Upper lobe of left lung (tissue), 6 donors: Measurements from ENCODE around the gene CADPS. TPM values are rescaled to one million over a fixed set of nuclear protein-coding genes. Genes with fewer than 3 reads are reported as not detected.

ENCODE experiments used
- ATAC-seq, 2 donors: fragments of 200-7000 bp; cut with Tn5 transposase; one replicate each; pipeline ENCODE4 v1.9.1; 2022; ENCODE audit warnings: mild to moderate bottlenecking in 2 of 2, moderate library complexity in 2 of 2; ENCODE audit not compliant: low FRiP score in 2 of 2
- DNase-seq, 2 donors: peaks; one replicate each; pipeline ENCODE4 v3.0.0-alpha.2; 2019 to 2020
- H3K27ac ChIP-seq, 4 donors: fragments of 200-600 bp; sonication (generic); one replicate each; pipeline ENCODE4 v1.5.1; 2016 to 2019
- H3K27me3 ChIP-seq, 4 donors: fragments of 200-600 bp; sonication (generic); one replicate each; pipeline ENCODE4 v1.5.1; 2017 to 2019
- H3K36me3 ChIP-seq, 4 donors: fragments of 200-600 bp; sonication (generic); one replicate each; pipeline ENCODE4 v1.5.1; 2016 to 2019
- H3K4me1 ChIP-seq, 4 donors: fragments of 200-600 bp; sonication (generic); one replicate each; pipeline ENCODE4 v1.5.1; 2018 to 2019
- H3K4me3 ChIP-seq, 4 donors: fragments of 200-600 bp; sonication (generic); one replicate each; pipeline ENCODE4 v1.5.1; 2017 to 2019; ENCODE audit warnings: mild to moderate bottlenecking in 2 of 4, moderate library complexity in 1 of 4
- H3K9me3 ChIP-seq, 4 donors: fragments of 200-600 bp; sonication (generic); one replicate each; pipeline ENCODE4 v1.5.1; 2018 to 2019
- CTCF ChIP-seq, 6 experiments: fragments of 450-650 bp in 4 of 6; fragments of 200-600 bp in 2 of 6; sonication (generic) in 2 of 6; IDR thresholded peaks; one replicate each; pipeline ENCODE4 v1.5.1; 2016 to 2019; ENCODE audit warnings: antibody characterized with exemption in 6 of 6
- EP300 ChIP-seq, 4 donors: sonication (generic); formaldehyde crosslinking; IDR thresholded peaks; one replicate each; pipeline ENCODE4 v1.5.1; 2017; ENCODE audit warnings: antibody characterized with exemption in 4 of 4, control low read depth in 2 of 4
- POLR2A ChIP-seq, 4 donors: fragments of 450-650 bp; IDR thresholded peaks; one replicate each; pipeline ENCODE4 v1.5.1; 2016 to 2017; ENCODE audit warnings: antibody characterized with exemption in 4 of 4, mild to moderate bottlenecking in 2 of 4
- POLR2AphosphoS5 ChIP-seq, 2 donors: sonication (generic); formaldehyde crosslinking; IDR thresholded peaks; one replicate each; pipeline ENCODE4 v1.5.1; 2017; ENCODE audit warnings: antibody characterized with exemption in 2 of 2
- WGBS, 2 donors: methylation state at CpG; one replicate each; pipeline ENCODE4 v1.1.5; 2017 to 2018; 5-methylcytosine and 5-hydroxymethylcytosine counted together
- total RNA-seq, 6 donors: library from RNA; depleted of rRNA in 4 of 6; stranded (reverse); fragments of >200 nt in 4 of 6; gene quantifications; one replicate each; pipeline versions ENCODE4 v1.1.0 to v1.2.1, GENCODE V29; 2016 to 2021
- donor health status: DM: no; HTN: no; CAD: no; lungs with moderate emphysema.
- donor health status: DM: no; HTN: yes; CAD: no; lungs with severe emphysema.

The CADPS gene
- total RNA-seq, 6 donors from 2014 or later: 0.29 to 1.5 (median 1.2) TPM; not detected in 3

GRCh38 chr3:62387251-62387650, 488.0 kb downstream of the CADPS start:
- 80 to 82% methylated on average over 3 of the region's 3 CpGs for WGBS, 2 donors
- Histone ChIP-seq H3K36me3 (no peaks in the 10 kb centered on the region), H3K27ac (no peak overlapping the region), H3K9me3 (no peaks in the 10 kb centered on the region), H3K4me3 (no peak overlapping the region), H3K4me1 (no peaks in the 10 kb centered on the region), H3K27me3 (no peaks in the 10 kb centered on the region)
- DNase-seq (no peak), ATAC-seq (no peak)
- TF ChIP-seq POLR2A (IDR thresholded peaks at IDR 0.05): no peak
- TF ChIP-seq EP300 (IDR thresholded peaks at IDR 0.05): no peak
- no peak for TF ChIP-seq CTCF (IDR thresholded peaks at IDR 0.05)
- TF ChIP-seq POLR2AphosphoS5 (IDR thresholded peaks at IDR 0.05): no peak

GRCh38 chr3:62379321-62379798, 495.9 kb downstream of the CADPS start:
- Histone ChIP-seq H3K36me3 (no peaks in the 10 kb centered on the region), H3K27me3 (peaks cover 0 to 56% (median 21%) of the 10 kb centered on the region in 4 donors), H3K4me1 (peaks cover 0 to 10% (median 4%) of the 10 kb centered on the region in 4 donors), H3K9me3 (no peaks in the 10 kb centered on the region), H3K4me3 (no peak overlapping the region), H3K27ac (no peak overlapping the region)
- TF ChIP-seq POLR2AphosphoS5 (IDR thresholded peaks at IDR 0.05): no peak
- 3 to 7% methylated on average over 21 of the region's 21 CpGs for WGBS, 2 donors
- DNase-seq (no peak), ATAC-seq (no peak)

- no peak for ATAC-seq
- Histone ChIP-seq H3K36me3 (no peaks in the 10 kb centered on the region), H3K27ac (no peak overlapping the region), H3K9me3 (no peaks in the 10 kb centered on the region), H3K4me3 (no peak overlapping the region), H3K4me1 (peaks cover 1 to 13% (median 8%) of the 10 kb centered on the region in 4 donors), H3K27me3 (peaks cover 0 to 58% (median 21%) of the 10 kb centered on the region in 4 donors)
- DNase-seq: no peak
- 7 to 10% methylated on average over 14 of the region's 14 CpGs for WGBS, 2 donors
- TF ChIP-seq CTCF (IDR thresholded peaks at IDR 0.05) (no peak), POLR2A (IDR thresholded peaks at IDR 0.05) (no peak), EP300 (IDR thresholded peaks at IDR 0.05) (no peak), POLR2AphosphoS5 (IDR thresholded peaks at IDR 0.05) (no peak)
These were observed 496.3 kb downstream of the CADPS start for GRCh38 chr3:62378921-62379320.

GRCh38 chr3:62378311-62378789, 496.9 kb downstream of the CADPS start:
- Histone ChIP-seq H3K4me1 (peaks cover 7 to 19% (median 14%) of the 10 kb centered on the region in 4 donors), H3K27me3 (peaks cover 0 to 64% (median 24%) of the 10 kb centered on the region in 4 donors), H3K36me3 (no peaks in the 10 kb centered on the region), H3K4me3 (no peak overlapping the region), H3K9me3 (no peaks in the 10 kb centered on the region), H3K27ac (no peak overlapping the region)
- DNase-seq (peak in 1 of 2 donors; percentile 56), ATAC-seq (no peak)
- TF ChIP-seq EP300 (IDR thresholded peaks at IDR 0.05) (no peak), CTCF (IDR thresholded peaks at IDR 0.05) (no peak), POLR2A (IDR thresholded peaks at IDR 0.05) (no peak), POLR2AphosphoS5 (IDR thresholded peaks at IDR 0.05) (no peak)
- WGBS, 2 donors: 7 to 12% methylated on average over 15 to 29 of the region's 29 CpGs

- Histone ChIP-seq H3K27ac (no peak overlapping the region), H3K9me3 (no peaks in the 10 kb centered on the region), H3K27me3 (peaks cover 0 to 75% (median 32%) of the 10 kb centered on the region in 4 donors), H3K4me3 (no peak overlapping the region), H3K36me3 (no peaks in the 10 kb centered on the region), H3K4me1 (peaks cover 12 to 30% (median 20%) of the 10 kb centered on the region in 4 donors)
- DNase-seq: peak in 1 of 2 donors; percentile 72
- TF ChIP-seq EP300 (IDR thresholded peaks at IDR 0.05) (no peak), POLR2AphosphoS5 (IDR thresholded peaks at IDR 0.05) (no peak), CTCF (IDR thresholded peaks at IDR 0.05) (no peak), POLR2A (IDR thresholded peaks at IDR 0.05) (no peak)
- WGBS, 2 donors: 18 to 24% methylated on average over 14 to 65 of the region's 65 CpGs
- ATAC-seq: no peak
These were observed 498.0 kb downstream of the CADPS start for GRCh38 chr3:62376906-62377877.
